ENCODE results near the gene ZNF219.

ZNF219 gene

DNA sequence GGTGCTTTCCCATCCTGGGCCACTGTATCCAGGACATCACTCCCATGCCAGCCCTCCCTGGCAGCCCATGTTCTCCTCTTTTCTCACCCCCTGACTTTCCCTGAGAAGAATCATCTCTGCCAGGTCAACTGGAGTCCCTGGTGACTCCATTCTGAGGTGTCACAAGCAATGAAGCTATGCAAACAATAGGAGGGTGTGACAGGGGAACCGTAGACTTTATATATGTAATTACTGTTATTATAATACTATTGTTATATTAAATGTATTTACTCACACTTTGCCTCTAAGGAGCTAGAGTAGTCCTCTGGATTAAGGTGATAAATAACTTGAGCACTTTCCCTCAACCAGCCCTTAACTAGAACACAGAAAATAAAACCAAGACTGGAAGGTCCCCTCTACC lies 9.2 kb downstream of the ZNF219 start:
- no peak for ATAC-seq (replicated peaks)
- no peaks in the 10 kb centered on the region for H3K27me3 Mint-ChIP-seq
- no peak overlapping the region for H3K4me3 Mint-ChIP-seq
- peak overlapping the region; percentile 95 to 97 for H3K27ac Mint-ChIP-seq
- peaks cover 18 to 25% of the 10 kb centered on the region in 2 donors for H3K4me1 Mint-ChIP-seq (ENCODE audit: low read depth in 2 of 2)
- no peaks in the 10 kb centered on the region for H3K9me3 Mint-ChIP-seq
- H3K36me3 Mint-ChIP-seq (ENCODE audit: insufficient read depth), result peaks cover 29% of the 10 kb centered on the region
- DNase-seq, result no peak

DNA sequence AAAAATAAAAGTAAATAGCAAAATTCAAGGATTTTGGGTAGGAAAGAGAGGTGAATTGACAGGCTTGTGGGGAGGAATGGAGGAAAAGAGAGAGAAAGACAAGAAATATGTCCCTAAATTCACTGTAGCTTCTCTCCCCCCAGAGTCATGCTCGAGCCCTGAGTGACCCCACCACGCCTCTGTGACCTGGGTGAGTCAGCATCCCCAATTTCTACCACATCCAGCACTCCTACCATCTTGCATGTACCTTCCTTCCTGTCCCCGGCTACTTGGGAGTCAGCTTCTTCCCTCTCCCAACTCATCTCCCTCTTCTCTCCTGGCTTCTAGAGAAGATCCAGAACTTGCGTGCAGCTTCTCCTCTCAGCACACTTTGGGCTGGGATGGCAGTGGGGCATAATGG lies 9.8 kb downstream of the ZNF219 start:
- H3K9me3 Mint-ChIP-seq, result no peaks in the 10 kb centered on the region

GRCh38 chr14:21087294-21088091 lies 11.0 kb downstream of the ZNF219 start:
- H3K9me3 Mint-ChIP-seq, result no peaks in the 10 kb centered on the region
- ATAC-seq (replicated peaks) (peak; percentile 87), DNase-seq (peak; percentile 68 to 81 (median 75))
- peaks cover 13 to 20% of the 10 kb centered on the region in 2 donors for H3K4me1 Mint-ChIP-seq (ENCODE audit: low read depth in 2 of 2)
- H3K27me3 Mint-ChIP-seq, result no peaks in the 10 kb centered on the region
- no peak overlapping the region for H3K4me3 Mint-ChIP-seq
- peaks cover 25% of the 10 kb centered on the region for H3K36me3 Mint-ChIP-seq (ENCODE audit: insufficient read depth)
- peak overlapping the region; percentile 95 to 97 for H3K27ac Mint-ChIP-seq

More for the DNA sequence above, 9.8 kb downstream of the ZNF219 start:
- H3K36me3 Mint-ChIP-seq (ENCODE audit: insufficient read depth), result peaks cover 29% of the 10 kb centered on the region
- H3K4me1 Mint-ChIP-seq (ENCODE audit: low read depth in 2 of 2), result peaks cover 18 to 25% of the 10 kb centered on the region in 2 donors
- H3K4me3 Mint-ChIP-seq, result no peak overlapping the region
- H3K27me3 Mint-ChIP-seq, result no peaks in the 10 kb centered on the region
- H3K27ac Mint-ChIP-seq, result peak overlapping the region; percentile 95 to 97
- DNase-seq, result no peak
- no peak for ATAC-seq (replicated peaks)

DNA sequence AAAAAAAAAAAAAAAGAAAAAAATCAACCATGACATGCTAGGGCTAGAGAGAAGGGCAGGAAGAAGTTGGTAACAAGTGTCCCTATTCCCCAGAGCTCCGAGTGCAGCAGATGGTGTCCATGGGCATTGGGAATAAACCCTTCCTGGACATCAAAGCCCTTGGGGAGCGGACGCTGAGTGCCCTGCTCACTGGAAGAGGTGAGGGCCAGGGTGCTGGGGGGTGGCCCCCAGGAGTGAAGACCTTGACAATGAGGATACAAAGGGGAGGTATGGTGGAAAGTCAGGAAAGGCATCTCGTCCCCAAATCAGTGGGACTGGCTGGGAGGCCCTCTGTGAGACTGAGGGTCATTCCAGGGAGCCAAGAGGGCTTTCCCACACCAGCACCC lies 11.6 kb downstream of the ZNF219 start:
- DNase-seq (no peak), ATAC-seq (replicated peaks) (no peak)
- Mint-ChIP-seq H3K4me1 (ENCODE audit: low read depth in 2 of 2) (peaks cover 12 to 18% of the 10 kb centered on the region in 2 donors), H3K4me3 (no peak overlapping the region), H3K36me3 (ENCODE audit: insufficient read depth) (peaks cover 25% of the 10 kb centered on the region), H3K27ac (peak overlapping the region; percentile 95 to 97), H3K9me3 (no peaks in the 10 kb centered on the region), H3K27me3 (no peaks in the 10 kb centered on the region)

DNA sequence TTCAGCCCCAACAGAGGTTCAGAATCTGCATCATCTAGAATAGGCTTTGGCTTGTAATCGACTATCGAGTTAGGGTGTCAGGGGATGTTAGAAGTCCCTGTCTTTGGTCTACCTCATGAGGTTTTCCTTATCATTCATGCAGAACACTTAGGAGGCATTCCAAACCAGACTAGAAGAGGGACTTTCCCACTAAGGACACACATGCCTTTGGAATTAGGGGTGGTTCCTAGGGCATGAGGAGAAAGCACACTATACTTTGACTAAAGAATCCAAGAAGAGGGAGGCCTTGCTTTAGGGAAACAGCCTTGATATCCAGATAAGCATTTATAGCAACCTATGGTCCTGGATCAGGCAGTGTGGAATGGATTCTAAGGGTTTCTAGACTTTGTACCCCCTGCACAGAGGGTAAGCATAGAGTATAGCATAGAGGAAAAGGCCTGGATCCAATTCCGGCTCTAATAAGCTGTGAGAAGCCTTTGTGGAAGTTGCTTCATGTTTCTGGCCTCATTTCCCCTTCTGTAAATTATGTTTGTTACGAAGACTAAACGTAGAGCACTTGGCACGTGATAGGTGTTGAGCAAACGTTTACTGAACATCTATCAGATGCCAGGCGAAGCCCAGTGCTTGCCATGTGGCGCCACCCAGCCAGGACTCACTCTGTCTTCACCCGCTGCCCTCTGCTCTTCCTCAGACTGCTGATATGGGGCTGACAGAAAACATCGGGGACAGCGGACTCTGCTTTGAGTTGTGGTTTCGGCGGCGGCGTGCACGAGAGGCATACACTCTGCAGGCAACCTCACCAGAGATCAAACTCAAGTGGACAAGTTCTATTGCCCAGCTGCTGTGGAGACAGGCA lies 13.2 kb downstream of the ZNF219 start:
- peaks cover 12 to 18% of the 10 kb centered on the region in 2 donors for H3K4me1 Mint-ChIP-seq (ENCODE audit: low read depth in 2 of 2)
- peaks cover 18% of the 10 kb centered on the region for H3K36me3 Mint-ChIP-seq (ENCODE audit: insufficient read depth)
- H3K27me3 Mint-ChIP-seq, result peaks cover 0 to 5% of the 10 kb centered on the region in 2 donors
- ATAC-seq (replicated peaks) (no peak), DNase-seq (no peak)
- H3K9me3 Mint-ChIP-seq, result no peaks in the 10 kb centered on the region
- peak overlapping the region; percentile 95 to 97 for H3K27ac Mint-ChIP-seq
- no peak overlapping the region for H3K4me3 Mint-ChIP-seq

- Mint-ChIP-seq H3K4me3 (no peak overlapping the region), H3K9me3 (no peaks in the 10 kb centered on the region), H3K27ac (peak overlapping the region in 1 of 2 donors; percentile 72), H3K27me3 (peaks cover 0 to 11% of the 10 kb centered on the region in 2 donors), H3K4me1 (ENCODE audit: low read depth in 2 of 2) (peaks cover 12 to 18% of the 10 kb centered on the region in 2 donors), H3K36me3 (ENCODE audit: insufficient read depth) (peaks cover 18% of the 10 kb centered on the region)
- DNase-seq, result no peak
- no peak for ATAC-seq (replicated peaks)
These were observed 14.1 kb downstream of the ZNF219 start for GRCh38 chr14:21084396-21084795.

GRCh38 chr14:21083565-21084325 lies 14.7 kb downstream of the ZNF219 start:
- Mint-ChIP-seq H3K27ac (peak overlapping the region; percentile 72 to 78), H3K36me3 (ENCODE audit: insufficient read depth) (peaks cover 18% of the 10 kb centered on the region), H3K27me3 (peaks cover 0 to 14% of the 10 kb centered on the region in 2 donors), H3K4me1 (ENCODE audit: low read depth in 2 of 2) (peaks cover 12 to 13% of the 10 kb centered on the region in 2 donors), H3K4me3 (no peak overlapping the region), H3K9me3 (no peaks in the 10 kb centered on the region)
- no peak for DNase-seq
- ATAC-seq (replicated peaks), result no peak

GRCh38 chr14:21081521-21082142 lies 16.8 kb downstream of the ZNF219 start:
- Mint-ChIP-seq H3K9me3 (no peaks in the 10 kb centered on the region), H3K36me3 (ENCODE audit: insufficient read depth) (peaks cover 4% of the 10 kb centered on the region), H3K27me3 (peaks cover 0 to 26% of the 10 kb centered on the region in 2 donors), H3K4me1 (ENCODE audit: low read depth in 2 of 2) (peaks cover 3% of the 10 kb centered on the region in 2 donors), H3K4me3 (no peak overlapping the region), H3K27ac (no peak overlapping the region)
- DNase-seq, result no peak
- ATAC-seq (replicated peaks), result no peak

DNA sequence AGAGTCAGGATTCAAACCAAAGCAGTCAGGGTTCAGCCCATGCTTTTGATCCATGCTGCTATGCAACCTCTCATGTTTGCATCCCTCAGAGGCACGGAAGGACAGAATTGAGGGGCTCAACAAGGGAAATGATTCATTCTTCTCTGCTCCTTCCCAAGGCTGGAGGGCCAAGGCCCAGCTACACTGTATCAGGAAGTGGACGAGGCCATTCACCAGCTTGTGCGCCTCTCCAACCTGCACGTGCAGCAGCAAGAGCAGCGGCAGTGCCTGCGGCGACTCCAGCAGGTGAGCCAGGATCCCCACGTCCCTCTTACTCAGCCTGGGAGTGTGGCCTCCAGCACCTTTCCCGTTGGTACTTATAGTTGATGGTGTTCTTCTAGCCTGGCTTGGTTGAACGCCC lies 19.7 kb downstream of the ZNF219 start:
- H3K9me3 Mint-ChIP-seq, result no peaks in the 10 kb centered on the region
- peaks cover 7 to 37% of the 10 kb centered on the region in 2 donors for H3K27me3 Mint-ChIP-seq

DNA sequence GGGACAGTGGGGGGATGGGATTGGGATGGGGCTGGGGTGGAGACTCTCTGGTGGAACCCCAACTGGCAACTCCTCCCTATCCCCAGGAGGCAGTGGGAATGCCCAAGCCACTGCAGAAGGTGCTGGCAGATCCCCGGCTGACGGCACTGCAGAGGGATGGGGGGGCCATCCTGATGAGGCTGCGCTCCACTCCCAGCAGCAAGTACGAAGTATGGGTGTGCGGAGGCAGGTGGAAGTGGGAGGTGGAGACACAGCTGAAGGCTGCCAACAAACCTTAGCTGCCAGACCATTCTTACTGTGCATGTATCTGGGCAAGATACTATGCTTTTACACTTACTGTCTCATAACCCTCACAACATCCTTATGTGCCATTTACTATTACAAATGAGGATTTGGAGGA lies 20.2 kb downstream of the ZNF219 start:
- no peaks in the 10 kb centered on the region for H3K4me1 Mint-ChIP-seq (ENCODE audit: low read depth in 2 of 2)

More for the DNA sequence above, 19.7 kb downstream of the ZNF219 start:
- DNase-seq (no peak), ATAC-seq (replicated peaks) (no peak)
- Mint-ChIP-seq H3K4me3 (no peak overlapping the region), H3K27ac (peak overlapping the region in 1 of 2 donors; percentile 21), H3K36me3 (ENCODE audit: insufficient read depth) (no peaks in the 10 kb centered on the region), H3K4me1 (ENCODE audit: low read depth in 2 of 2) (no peaks in the 10 kb centered on the region)

DNA sequence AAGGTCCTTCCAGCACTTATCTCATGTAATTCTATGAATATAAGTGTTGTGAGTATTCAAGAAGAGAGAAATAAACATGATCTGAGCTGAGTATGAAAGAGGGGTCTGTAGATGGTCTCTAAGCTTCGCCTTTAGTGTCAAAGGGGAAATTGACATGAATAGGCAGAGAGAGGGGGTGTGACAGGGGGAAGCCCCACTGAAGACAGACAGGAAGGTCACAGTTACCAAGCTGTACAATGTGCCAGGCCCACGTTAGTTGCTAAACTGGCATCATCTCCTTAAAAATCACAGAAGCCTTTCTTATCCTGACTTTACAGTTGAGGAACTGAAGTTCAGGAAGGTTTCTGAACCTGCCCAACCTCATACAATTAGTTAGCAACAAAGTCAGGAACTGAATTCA lies 20.8 kb downstream of the ZNF219 start:
- no peak for ATAC-seq (replicated peaks)
- H3K36me3 Mint-ChIP-seq (ENCODE audit: insufficient read depth), result peaks cover under 1% of the 10 kb centered on the region
- no peak for DNase-seq
- no peak overlapping the region for H3K27ac Mint-ChIP-seq
- H3K4me1 Mint-ChIP-seq (ENCODE audit: low read depth in 2 of 2), result no peaks in the 10 kb centered on the region
- H3K4me3 Mint-ChIP-seq, result no peak overlapping the region
- H3K27me3 Mint-ChIP-seq, result peaks cover 18 to 48% of the 10 kb centered on the region in 2 donors
- no peaks in the 10 kb centered on the region for H3K9me3 Mint-ChIP-seq

More for the DNA sequence above, 20.2 kb downstream of the ZNF219 start:
- no peak for ATAC-seq (replicated peaks)
- Mint-ChIP-seq H3K27ac (no peak overlapping the region), H3K36me3 (ENCODE audit: insufficient read depth) (no peaks in the 10 kb centered on the region), H3K27me3 (peaks cover 12 to 42% of the 10 kb centered on the region in 2 donors), H3K9me3 (no peaks in the 10 kb centered on the region), H3K4me3 (no peak overlapping the region)
- no peak for DNase-seq

GRCh38 chr14:21075719-21076437 lies 22.6 kb downstream of the ZNF219 start:
- ATAC-seq (replicated peaks) (no peak), DNase-seq (no peak)
- Mint-ChIP-seq H3K27ac (peak overlapping the region in 1 of 2 donors; percentile 3), H3K9me3 (no peaks in the 10 kb centered on the region), H3K4me1 (ENCODE audit: low read depth in 2 of 2) (peaks cover 9 to 12% of the 10 kb centered on the region in 2 donors), H3K27me3 (peaks cover 34 to 66% of the 10 kb centered on the region in 2 donors), H3K36me3 (ENCODE audit: insufficient read depth) (peaks cover 3% of the 10 kb centered on the region), H3K4me3 (no peak overlapping the region)
